ENCODE data around the gene RASL10B.

GRCh38 chr17:35748979-35749378 is 17.5 kb downstream of the RASL10B start:
- no peak for TF ChIP-seq POLR2A (IDR thresholded peaks at IDR 0.05)
- no peak for TF ChIP-seq CTCF (IDR thresholded peaks at IDR 0.05)
